ELF-1 (cell line): ENCODE measurements around the gene ZDHHC3.
"Not testable (repeated sequence)": the region's sequence is repeated elsewhere in the genome, so short reads cannot be mapped to it uniquely, and the experiment has no call there.

Experiments used
- DNase-seq: peaks from one replicate; pipeline ENCODE4 v3.0.0-alpha.2; 2016; ENCODE audit warnings: low read depth, low spot score

ZDHHC3 gene

DNA sequence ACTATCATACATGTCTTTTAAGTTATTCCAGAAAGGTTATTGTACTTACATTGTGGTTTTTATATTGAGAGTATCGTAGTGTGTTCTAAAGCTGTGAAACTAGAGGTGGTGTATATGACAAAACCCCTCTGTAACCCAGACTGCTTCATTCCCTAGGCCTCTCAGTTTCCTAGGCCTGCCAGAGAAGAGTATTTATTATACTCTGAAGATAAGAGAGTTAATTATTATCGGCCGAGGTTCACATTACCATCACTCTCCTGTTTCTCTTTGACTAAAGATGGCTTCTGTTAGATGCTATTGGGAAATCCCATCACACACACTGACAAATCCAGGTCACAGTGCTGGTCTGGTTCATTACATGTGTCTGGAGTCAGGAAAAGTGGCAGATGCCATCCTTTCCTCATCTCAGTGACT lies 20.6 kb upstream of the ZDHHC3 start:
- DNase-seq, result no peak

DNA sequence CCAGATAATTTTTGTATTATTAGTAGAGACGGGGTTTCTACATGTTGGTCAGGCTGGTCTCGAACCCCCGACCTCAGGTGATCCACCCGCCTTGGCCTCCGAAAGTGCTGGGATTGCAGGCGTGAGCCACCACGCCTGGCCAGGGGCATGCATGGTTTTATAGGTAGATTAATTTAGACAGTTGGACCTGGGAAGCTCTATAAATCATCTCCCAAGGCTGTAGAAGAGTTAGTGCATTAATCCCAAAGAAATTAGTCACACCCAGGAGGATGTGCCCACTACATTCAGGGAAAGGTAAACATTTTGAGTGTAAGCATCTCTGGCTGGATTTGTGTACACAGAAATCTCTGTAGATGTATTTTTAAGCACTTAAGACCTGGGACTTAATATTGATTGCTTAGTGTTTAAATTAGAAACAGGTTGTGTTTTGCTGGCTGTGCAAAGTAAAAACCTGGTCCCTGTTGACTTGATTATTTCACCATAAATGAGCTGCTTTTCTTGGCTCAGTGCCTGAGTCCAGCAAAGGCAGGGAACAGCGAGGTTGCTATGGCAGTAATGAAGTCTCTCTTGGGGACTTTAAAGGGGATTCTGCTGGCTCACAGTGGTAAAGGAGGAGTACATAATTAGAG lies 19.3 kb upstream of the ZDHHC3 start:
- no peak for DNase-seq

DNA sequence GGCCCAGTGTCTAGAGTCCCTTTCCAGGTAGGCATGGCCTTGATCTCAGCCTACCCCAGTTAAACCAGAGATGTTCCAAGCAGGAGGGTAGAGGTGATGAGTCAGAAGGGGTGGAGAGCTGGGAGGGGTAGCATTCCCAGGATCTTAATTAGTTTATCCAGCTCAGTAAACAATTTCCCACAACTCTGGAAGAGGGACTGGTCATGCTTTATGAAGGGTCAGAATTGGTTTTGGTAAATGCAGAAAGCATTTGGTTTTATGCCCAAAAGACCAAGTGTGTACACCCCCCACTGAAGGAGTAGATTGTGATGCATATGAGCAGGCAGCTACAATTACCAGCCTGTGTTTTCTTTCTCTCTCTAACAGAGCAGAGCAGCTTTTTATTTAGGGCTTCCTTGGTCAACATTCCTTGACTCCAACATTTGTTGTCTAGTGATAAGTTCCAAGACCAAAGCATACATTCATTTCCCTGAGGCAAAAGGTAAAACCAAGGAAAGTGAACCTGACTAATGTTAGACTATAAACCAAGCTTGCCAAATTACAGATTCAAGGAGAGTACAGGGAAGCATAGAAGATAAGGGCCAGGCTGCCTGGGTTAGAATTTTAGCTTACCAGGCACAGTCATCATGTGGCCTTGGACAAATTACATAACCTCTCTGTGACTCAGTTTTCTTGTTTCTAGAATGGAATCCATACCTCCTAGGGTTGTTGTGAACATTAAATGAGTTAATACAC lies 17.7 kb upstream of the ZDHHC3 start:
- peak; percentile 54 for DNase-seq

DNA sequence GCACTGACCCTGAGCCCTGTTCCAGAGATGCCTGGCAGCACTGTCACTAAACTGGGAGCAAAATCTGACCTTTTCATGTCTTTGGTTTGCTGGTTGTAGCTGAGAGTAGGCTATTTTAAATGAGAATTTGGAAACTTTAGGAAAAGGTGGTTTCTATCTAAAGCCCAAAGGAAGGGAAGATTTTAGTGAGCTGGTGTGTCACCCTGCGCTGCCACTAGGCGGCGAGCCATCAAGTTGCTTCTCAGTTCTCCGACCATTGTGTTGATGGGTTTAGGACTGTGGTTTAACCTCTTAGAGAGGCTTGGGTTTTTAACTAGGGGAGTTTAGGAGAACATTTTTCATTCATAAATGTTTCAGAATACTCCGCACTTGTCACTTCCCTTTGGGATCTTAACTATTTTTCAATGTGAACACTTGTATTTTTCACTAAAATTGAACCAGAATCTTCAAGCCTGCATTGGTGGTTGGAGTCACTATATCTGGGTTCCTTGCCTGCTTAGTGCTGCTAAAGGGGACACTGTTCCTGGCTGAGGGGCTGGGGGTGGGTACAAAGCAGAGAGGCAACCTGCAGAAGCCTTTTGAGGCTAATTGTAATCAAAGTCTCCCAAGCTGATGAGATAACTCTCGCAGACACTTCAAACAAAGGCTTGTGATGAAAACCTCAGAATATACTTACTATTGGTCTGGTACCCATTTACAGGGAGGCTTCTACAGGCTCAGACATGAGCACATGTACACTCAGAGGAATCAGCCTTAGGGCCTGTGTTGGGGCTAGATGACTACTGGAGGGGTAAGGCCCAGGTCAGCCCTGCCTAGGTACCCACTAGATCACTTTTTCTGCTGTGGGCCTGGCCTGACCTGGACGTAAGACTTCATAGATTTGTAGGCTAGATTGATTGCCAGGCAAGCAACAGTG lies 16.8 kb upstream of the ZDHHC3 start:
- peak; percentile 48 for DNase-seq

DNA sequence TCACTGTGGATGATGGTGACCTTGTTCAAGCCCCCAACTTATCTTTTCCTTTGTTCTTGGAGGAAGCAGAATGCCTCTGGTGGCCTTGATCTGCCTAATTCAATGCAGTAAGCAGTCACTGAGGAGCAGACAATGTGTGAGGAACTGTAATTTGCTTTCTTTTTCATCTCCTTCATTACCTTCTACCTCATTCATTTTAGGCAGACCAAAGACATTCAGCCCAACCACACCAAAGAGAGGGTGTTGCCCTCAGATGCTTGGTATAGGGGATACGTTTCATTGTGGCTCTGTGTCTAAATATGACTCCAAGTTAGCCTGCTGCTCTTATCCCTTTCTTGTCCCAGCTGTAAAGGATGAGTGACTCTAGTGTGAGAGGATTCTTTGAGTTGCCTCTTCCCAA lies 15.4 kb upstream of the ZDHHC3 start:
- DNase-seq, result no peak

DNA sequence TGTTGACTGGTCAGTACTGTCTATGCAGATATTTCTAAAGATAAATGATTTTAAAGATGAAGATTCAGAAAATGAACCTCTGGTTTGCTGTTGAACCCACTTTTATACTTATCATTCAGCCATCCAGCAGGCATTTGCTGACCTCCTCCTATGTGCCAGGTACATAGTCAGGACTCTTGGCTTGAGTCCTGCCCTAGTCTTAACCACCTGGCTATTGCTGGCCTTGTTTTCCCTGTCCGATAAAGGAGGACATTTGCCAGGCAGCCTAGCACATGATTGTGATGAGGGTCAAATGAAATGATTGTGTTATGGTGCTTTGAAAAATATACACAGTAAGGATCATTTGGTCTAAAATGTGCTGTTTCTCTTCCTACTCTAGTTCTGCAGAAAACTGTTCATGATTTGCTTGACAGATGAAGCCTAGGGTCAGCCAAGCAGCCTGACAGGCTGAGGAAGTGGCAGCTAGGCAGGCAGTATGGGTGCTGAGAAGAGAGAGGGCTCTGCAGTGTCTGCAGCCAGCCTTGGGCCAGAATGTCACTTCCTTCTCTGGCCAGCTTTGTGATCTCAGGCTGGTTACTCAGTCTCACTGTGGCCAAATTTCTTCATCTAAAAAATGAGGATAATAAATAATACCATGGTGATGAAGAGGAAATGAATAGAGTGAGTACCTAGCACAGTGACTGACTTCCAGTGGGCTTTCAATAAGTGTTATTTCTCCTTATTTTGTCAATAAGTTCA lies 13.8 kb upstream of the ZDHHC3 start:
- DNase-seq, result no peak

DNA sequence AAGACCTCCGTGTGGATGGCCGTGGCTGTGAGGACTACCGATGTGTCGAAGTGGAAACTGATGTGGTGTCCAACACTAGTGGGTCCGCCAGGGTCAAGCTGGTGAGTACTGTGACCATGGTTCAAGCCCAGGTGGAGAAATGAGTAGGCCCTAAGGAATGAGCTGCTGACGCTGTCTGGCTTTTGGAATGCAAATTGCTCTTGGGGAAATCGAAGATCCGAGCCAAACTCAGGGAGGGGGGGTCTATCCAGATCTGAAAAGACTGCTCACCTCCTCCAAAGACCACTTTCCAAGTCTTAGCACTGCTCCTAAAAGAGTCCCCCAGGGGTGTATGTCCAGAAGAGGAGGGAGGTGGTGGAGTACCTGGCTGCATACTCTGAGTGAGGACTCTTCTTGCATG lies 13.2 kb upstream of the ZDHHC3 start:
- no peak for DNase-seq

DNA sequence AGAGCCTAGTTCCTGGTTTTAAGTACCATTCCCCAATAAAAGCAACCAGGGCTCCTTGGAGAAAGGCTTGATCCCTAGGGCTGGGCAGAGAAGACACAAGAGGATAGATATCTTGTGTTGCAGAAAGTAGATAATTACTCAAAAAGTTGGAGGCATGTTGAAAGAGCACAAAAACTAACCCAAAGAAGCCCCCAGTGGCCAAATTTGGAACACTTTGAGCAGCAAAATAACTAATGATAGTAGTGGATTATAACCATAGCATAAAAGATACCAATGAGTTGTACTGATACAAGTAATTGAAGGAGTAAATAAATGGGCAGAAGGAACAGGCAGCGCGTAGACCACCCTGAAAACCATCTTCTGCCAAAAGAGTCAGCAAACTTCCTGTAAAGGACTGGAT lies 12.1 kb upstream of the ZDHHC3 start:
- DNase-seq, result no peak

DNA sequence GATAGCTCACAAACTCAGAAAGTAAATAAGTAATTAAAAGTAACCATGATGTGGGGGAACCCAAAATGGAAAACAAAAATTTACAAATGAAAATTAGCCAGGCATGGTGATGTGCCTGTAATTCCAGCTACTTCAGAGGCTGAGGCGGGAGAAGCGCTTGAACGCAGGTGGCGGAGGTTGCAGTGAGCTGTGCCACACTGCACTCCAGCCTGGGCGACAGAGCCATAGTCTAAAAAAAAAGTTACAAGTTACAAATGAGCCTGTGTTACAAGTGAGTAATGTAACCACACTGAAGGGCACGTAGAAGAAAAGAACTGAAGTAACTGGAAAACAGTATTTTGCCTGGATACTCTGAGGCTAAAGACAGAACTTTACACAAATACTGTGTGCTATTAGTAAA lies 11.4 kb upstream of the ZDHHC3 start:
- DNase-seq, result no peak

DNA sequence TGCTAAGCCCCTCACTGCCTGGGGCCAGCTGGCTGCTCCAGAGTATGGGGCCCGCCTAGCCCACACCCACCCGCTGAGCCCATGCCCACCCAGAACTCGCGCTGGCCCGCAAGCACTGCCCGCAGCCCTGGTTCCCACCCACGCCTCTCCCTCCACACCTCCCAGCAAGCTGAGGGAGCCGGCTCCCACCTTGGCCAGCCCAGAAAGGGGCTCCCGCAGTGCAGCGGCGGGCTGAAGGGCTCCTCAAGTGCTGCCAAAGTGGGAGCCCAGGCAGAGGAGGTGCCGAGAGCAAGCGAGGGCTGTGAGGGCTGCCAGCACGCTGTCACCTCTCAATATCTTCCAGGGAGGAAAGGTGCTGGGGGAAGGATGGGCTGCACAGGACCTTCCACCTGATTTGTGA lies 10.4 kb upstream of the ZDHHC3 start:
- not testable (repeated sequence) for DNase-seq

DNA sequence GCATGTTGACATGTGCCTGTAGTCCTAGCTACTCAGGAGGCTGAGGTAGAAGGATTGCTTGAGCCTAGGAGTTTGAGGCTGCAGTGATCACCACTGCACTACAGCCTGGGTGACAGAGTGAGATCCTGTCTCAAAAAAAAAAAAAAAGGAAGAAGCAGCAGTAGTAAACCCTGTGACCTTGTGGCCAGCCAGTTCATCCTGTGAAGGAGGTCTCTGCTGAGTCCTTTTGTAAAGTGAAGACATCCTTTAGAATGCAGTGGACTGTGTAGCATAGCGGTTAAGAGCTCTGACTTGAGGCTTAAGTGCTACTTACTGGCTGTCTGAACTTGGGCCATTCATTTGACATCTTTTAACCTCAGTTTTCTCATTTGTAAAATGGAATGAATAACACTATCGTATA lies 8.4 kb upstream of the ZDHHC3 start:
- DNase-seq, result no peak

DNA sequence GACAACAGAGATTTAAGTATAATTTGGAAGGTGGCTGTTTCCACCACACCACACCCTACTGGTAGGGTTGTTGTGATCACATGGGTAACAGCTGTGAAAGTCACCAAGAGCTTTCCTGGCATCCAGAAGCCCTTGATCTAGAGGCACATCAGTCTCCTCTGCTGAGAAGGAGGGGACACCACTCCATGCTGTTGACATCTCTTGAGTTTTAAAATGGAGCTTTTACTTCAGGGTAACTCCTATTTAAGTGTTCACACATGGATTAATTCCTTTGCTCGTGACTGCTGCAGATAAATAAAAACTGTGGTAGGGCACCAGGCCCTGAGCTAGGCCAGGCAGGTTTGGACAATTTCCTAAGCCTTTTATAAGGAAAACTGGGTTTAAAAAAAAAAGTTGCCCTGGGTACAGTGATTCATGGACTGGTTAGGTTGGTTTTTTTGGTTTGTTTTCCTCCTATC lies 7.5 kb upstream of the ZDHHC3 start:
- peak; percentile 8 for DNase-seq

DNA sequence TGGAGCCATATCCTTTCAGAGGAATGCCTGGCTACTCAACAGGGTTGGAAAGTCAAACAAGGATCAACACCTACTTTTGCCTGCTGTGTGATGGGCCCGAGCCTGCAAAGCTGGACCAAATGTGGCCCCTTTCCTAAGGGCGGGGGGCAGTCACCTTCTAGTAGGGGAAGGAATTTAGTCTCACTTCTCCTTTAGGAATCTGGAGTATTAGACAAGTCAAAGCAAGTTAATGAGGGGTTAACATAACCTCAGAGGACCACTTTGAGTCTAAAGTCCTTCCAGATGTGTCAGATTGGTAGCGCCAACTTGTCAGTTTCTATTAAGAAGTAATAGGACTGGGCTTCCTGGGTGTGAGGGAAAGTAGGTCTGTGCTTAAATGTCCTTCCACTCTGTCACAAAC lies 6.8 kb upstream of the ZDHHC3 start:
- DNase-seq, result no peak

DNA sequence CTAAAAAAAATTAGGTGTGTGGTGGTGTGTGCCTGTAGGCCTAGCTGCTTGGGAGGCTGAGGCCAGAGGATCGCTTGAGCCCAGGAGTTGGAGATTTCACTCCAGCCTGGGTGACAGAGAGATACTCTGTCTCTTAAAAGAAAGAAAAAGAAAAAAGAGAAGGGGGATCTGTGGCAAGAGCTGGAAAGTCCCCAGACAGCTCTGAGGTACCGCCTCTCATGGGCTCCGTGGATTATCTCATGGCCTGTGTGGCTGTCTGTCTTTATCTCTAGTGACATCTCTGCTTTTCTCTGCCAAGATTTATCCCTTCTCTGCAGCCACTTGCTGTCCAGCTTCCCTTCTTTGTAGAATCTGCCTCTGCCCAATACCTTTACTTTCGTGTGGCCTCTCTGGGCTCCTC lies 5.8 kb upstream of the ZDHHC3 start:
- DNase-seq, result no peak

DNA sequence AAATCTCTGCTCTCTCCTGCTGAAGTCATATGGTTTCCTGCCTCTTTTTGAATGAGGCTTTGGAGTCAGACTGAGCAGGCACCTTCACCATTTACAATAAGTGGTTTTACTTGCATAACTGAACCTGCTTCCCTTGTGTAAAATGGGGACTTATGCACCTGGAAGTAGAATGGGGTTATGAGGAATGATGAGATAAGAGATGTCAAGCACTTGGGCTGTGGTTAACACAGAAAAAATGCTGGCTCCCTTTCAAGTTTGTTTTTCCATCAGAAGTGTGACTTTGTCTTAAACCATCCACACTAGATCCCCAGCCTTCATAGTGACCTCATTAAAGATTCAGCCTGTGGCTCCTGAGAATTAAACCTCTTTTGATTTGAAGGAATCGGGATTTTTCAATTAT lies 5.2 kb upstream of the ZDHHC3 start:
- no peak for DNase-seq

DNA sequence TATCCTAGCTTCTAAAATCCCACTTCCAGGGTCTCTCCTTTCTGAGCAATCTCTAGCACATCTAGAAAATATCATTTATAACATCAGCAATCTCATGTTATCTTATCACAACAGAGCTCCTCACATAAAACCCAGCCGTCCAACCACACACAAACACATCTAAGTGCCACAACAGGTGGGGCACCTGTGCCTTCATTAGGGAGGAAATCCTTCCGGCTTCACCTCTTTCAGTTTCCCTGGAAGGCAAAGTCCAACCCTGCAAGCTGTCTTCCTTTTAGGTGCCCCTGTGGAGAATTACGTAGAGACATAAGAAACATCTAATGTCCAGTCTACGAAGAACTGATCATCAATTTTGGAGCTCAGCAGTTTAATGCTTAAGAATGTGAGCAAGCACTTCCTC lies 1.6 kb downstream of the ZDHHC3 start:
- no peak for DNase-seq

DNA sequence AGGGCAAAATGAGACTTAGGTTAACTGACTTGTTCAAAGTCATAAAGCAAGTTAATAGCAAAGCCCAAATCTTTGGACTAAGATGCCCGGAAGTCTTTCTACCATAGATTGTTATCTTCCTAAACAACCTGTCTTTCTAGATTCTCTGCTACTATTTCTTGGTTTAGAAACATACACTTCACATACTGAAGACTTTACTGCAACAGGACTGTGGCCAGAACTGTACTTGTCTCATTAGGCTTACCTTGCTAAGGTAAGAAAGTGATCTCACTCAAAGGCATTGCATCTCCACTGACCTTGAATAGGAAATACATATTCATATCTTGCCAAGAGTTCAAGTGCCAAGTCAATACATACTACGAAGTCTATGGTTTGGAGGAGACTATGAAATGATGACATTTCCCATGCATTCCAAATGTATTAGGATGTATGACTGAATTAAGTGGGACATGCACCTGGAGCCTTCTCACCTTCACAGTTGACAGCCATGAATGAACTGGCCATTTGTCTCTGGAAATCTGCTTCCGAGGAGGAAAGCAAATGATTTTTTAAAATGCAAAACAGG lies 5.0 kb downstream of the ZDHHC3 start:
- no peak for DNase-seq

DNA sequence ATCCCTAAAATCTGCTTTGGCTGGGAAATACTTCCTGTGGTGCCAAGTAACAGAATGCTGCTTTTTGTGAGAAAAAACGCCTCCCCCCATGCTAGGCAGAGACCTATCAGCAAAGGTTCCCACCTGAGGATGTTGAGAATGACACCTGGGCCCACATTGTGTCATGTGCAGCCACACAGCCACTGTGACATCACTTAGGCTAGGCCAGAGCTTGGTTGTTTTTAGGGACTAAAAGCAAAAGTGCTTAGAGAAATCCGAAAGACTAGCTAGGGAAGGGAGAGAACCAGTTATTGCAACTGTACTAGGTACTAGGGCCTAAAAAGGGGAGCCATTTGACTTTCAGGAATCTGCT lies 6.2 kb downstream of the ZDHHC3 start:
- DNase-seq, result no peak

DNA sequence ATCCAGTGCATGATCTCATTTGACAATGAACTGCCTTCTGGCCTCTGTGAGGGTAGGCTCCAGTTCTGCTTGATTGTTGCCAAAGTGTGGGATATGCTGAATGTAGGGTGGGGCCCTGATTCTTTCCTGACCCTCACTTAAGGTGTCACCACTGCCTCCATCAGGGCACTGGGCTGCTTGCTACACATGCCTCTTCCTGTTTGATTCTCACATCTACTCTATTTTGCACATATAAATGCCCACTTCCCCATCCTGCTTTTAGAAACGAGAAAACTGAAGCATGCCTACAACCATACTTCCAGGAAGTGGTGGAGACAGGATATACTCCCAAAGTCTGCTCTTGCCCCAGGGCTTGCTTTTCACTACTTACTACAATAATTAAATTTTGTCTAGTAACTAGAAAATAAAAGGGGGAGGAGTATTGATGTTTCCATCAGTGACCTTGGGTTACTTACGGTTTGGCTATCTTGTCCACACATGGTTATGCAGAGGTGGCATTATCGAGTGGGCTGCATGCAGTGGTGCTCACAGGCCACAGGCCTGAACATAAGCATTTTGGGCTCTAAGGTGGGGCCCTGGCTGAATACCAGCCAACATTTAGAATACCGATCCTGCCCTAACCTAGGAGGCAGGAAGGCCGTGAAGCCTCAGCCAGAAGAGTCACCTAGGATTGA lies 6.7 kb downstream of the ZDHHC3 start:
- no peak for DNase-seq

DNA sequence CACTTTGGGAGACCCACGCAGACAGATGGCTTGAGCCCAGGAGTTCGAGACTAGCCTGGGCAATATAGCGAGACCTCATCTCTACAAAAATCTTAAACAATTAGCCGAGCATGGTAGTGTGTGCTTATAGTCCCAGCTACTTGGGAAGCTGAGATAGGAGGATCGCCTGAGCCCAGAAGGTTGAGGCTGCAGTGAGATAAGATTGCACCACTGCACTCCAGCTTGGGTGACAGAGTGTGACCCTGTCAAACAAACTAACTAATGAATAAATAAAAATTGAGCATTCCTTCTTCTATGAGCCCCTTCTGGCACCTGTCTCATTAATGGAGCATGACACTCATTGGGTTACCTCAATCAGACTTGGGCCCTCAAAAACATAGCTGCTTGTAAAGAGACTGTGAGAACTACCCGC lies 7.5 kb downstream of the ZDHHC3 start:
- no peak for DNase-seq

DNA sequence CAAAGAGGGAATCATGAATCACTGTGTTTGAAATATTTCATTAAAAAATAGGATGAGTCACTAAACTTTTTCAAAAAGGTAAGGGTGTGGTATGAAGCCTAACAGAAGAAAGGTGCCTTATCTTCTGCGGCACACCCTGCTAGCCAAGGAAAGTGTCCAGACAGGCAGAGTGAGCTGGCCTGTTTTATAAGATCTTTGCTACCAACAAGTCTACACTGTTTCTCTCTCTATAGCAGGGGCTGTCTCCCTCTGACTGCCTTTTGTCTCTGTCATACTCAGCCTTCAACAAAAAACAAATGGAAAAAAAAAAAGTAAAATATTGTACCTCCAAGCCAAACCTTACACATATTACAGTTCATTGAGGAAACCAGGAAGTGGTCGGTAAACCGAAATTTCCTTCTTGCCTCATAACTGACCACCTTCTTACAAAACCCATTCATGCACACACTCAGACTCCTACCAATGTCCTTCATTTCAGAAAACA lies 9.1 kb downstream of the ZDHHC3 start:
- DNase-seq, result no peak
